Stimulated activated naive CD4-positive, alpha-beta T cell (primary cell): ENCODE data around the gene OR51A7.
"Not testable (repeated sequence)": the region's sequence is repeated elsewhere in the genome, so short reads cannot be mapped to it uniquely, and the experiment has no call there.

Experiments used
- DNase-seq, 6 experiments: peaks; one replicate each; lab custom pipeline; 2025; lab: John Stamatoyannopoulos, UW

OR51A7 gene

DNA sequence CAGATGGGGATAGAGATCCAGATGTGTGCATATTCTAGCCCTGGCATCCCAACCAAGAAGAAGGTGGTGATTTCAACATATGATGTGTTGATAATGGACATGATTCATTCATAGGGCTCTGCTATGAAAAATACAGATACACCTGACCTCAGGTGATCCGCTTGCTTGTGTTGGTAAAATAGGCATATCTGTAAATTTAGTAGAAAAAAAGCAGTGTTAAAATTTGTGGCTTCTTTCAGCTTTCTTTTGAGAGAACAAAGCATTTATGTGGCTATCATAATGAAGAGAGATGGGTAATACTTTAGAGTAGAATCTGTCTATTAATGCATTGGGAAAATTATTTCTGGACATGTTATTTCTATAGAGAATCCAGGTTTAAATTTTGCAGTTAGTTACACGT, 52.0 kb downstream of the OR51A7 start, which contains the start of gene OR51A2:
OR51A2 (minus strand) TSS at position 101 of the 400 bp plus-strand sequence; CDS start at position 101, 0 bp downstream.
- DNase-seq: not testable (repeated sequence)

DNA sequence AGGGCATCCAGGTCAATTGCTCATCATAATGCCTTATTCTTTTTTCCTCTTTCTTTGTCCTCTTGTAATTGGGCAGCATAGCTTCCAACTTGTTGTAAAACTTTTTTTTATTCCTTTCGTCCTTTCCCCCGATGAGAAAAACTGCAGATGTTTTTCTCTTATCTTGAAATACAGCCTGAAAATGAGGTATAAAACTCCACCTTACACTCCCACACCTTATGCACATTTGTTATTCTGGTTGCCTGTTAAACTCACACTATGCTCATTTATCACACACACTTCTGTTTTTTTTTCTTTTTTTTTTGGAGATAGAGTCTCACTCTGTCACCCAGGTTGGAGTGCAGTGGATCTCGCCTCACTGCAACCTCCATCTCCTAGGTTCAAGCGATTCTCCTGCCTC, 53.8 kb downstream of the OR51A7 start:
- DNase-seq: no peak
